Inflammatory macrophage treated with lipopolysaccharide for 4 hours (primary cell): ENCODE results near the gene GAPDH.
"Not testable (repeated sequence)": the region's sequence is repeated elsewhere in the genome, so short reads cannot be mapped to it uniquely, and the experiment has no call there.

Experiments used
- DNase-seq: peaks from one replicate; pipeline ENCODE4 v3.0.0-alpha.2; 2020

GAPDH gene

DNA sequence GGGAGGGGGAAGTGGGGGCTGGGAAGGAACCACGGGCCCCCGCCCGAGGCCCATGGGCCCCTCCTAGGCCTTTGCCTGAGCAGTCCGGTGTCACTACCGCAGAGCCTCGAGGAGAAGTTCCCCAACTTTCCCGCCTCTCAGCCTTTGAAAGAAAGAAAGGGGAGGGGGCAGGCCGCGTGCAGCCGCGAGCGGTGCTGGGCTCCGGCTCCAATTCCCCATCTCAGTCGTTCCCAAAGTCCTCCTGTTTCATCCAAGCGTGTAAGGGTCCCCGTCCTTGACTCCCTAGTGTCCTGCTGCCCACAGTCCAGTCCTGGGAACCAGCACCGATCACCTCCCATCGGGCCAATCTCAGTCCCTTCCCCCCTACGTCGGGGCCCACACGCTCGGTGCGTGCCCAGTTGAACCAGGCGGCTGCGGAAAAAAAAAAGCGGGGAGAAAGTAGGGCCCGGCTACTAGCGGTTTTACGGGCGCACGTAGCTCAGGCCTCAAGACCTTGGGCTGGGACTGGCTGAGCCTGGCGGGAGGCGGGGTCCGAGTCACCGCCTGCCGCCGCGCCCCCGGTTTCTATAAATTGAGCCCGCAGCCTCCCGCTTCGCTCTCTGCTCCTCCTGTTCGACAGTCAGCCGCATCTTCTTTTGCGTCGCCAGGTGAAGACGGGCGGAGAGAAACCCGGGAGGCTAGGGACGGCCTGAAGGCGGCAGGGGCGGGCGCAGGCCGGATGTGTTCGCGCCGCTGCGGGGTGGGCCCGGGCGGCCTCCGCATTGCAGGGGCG lies at the start of gene GAPDH:
Gene GAPDH, plus strand, starts transcription at position 595 of the 772 bp plus-strand sequence. CDS start 316 bp downstream, outside the sequence.
- DNase-seq, result peak; percentile 96

DNA sequence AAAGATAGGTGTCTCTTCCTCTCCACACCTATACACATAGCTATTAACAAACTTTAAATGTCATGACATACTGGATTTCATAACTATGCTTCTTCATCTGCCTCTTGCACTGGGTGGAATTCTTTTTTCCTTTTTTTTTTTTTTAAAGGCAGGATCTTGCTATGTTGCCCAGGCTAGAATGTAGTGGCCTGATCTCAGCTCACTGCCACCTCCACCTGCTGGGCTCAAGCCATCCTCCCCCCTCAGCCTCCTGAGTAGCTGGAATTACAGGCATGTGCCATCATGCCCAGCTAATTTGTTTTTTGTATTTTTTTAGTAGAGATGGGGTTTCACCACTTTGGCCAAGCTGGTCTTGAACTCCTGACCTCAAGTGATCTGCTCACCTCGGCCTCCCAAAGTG lies 46.1 kb upstream of the GAPDH start:
- no peak for DNase-seq

DNA sequence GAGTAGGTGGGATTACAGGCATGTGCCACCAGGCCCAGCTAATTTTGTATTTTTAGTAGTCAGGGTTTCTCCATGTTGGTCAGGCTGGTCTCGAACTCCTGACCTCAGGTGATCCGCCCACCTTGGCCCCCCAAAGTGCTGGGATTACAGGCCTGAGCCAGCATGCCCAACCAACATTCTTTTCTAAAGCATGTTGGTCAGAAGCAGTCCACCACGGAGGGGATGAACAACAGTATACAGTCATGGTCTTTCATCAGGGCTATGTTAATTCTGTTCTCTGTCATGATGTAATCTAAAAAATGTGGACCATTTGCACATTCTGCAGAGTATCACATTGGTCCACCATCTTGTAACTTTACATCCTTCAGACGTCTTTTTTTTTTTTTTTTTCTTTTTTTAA lies 44.9 kb upstream of the GAPDH start:
- DNase-seq, result no peak

DNA sequence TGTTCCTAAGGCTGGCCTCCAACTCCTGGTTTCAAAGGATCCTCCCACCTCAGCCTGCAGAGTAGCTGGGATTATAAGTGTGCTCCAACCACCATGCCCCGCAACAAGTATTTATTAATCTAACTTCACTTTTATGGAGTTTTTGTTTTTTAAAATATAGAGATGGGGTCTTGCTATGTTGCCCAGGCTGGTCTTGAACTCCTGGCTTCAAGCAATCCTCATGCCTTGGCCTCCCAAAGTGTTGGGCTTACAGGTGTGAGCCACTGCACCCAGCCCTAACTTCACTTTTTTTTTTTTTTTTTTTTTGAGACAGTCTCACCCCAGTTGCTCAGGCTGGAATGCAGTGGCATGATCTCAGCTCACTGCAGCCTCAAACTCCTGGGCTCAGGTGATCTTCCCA lies 43.6 kb upstream of the GAPDH start:
- not testable (repeated sequence) for DNase-seq

DNA sequence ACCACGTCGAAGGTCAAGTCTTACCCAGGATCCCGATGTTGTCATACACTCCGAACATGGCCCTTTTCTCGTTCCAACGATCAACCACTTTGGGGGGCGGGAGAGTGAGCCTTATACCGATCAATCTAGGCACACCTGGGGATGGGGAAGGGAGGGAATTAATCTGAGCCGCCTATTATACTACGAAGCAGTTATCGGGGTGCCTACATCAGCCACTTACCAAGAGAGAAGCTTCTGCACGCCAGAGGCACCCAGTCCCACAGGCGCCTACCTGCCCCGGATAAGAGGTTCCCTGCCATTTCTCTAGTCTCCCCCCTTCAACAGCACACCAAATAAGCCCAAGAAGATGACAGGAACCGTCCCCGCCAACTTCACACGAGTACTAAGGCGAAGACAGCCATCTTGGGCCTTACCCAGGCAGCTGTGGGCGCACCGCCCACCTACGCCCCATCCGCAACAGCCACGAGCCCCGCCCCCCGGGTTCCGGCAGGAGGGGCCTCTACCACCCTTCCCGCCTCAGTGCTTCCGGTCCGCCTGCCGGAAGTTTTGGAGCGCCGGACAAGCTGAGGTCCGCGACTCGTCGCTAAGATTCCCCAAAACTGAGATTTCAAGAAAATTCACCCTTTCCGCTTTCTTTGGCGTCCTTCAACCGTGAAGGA lies 41.4 kb upstream of the GAPDH start, which contains the start of gene MRPL51:
Gene MRPL51, minus strand, starts transcription at position 425 of the 659 bp plus-strand sequence. Its CDS starts 126 bp downstream, at position 299.
- DNase-seq, result peak; percentile 97

DNA sequence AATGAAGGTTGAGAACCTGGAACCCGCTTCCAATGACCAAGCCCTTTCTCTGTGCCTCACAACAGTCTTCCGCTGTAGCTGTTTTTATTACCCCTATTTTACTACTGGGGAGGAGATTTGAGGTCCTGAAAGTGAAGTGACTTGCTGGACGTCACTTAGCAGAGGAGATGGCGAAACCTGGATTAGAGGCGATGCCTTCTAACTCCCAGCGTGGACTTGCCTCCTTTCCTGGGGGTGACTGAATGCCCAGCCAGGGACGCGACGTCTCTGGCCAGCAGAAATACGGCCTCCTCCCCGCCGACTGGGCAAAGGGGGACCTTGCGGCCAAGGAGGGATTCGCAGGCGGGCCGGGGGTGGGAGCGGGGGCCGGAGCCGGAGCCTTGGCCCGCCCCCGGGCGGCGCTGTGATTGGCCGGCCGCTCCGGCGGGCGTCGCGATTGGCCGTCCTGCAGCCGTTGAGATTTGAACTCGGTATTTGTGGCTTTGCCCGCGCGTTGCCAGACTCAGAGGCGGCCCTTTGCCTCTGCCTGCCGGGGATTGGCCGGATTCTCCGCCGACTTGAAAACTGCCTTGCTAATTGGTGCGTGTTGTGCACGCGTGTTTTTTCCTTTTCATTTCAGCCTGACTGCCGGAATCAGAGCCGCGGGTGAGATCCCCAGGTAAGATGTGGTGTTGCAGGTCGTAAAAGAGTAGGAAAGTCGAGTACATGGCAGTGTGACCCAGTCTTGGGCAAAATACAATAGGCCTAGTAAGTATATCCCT lies 40.6 kb upstream of the GAPDH start, which contains the start of gene NCAPD2:
Gene NCAPD2, plus strand, starts transcription at position 606 of the 761 bp plus-strand sequence. CDS start 997 bp downstream, outside the sequence.
- DNase-seq, result peak; percentile 97

DNA sequence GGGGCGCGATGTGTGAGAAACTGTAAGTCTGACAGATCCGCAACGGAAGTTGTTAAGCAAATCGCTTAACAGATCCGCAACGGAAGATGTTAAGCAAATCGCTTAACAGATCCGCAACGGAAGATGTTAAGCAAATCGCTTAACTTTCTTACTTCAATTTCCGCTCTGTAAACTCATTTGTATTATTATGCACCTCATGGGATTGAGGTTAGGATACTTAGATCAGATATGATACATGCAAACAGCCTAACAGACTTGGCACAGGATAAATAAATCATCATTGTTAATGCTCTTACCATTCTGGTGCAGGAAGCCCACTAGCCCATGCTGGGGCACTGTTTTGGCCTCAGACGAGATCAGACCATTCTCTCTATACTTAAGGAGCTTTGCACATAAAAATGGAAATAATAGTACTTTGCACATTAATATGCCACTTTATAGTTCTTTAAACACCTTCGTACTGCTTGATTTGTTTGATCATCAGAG lies 40.0 kb upstream of the GAPDH start:
- DNase-seq, result no peak

DNA sequence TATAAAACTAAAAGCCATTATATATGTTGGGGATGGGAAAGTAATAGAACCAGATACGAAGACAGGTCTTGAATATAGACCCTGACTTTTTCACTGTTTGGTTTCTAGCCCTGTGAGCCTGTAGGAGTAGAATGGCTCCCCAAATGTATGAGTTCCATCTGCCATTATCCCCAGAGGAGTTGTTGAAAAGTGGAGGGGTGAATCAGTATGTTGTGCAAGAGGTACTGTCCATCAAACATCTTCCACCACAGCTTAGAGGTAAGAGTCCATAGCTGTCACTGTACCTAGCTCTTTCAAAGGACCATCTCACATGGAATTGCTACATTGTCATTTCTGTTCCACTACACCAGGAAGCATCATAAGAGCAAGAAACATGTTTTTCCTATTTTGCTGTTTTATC lies 39.3 kb upstream of the GAPDH start:
- DNase-seq, result no peak

DNA sequence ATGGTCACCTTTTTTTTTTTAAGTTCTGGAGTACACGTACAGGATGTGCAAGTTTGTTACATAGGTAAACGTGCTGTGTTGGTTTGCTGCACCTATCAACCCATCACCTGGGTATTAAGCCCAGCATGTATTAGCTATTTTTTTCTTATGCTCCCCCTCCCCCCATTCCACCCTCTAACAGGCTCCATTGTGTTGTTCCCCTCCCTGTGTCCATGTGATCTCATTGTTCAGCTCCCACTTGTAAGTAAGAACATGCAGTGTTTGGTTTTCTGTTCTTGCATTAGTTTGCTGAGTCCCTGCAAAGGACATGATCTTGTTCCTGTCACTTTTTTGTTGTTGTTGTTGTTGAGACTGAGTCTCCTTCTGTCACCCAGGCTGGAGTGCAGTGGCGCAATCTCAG lies 37.0 kb upstream of the GAPDH start:
- DNase-seq, result not testable (repeated sequence)

DNA sequence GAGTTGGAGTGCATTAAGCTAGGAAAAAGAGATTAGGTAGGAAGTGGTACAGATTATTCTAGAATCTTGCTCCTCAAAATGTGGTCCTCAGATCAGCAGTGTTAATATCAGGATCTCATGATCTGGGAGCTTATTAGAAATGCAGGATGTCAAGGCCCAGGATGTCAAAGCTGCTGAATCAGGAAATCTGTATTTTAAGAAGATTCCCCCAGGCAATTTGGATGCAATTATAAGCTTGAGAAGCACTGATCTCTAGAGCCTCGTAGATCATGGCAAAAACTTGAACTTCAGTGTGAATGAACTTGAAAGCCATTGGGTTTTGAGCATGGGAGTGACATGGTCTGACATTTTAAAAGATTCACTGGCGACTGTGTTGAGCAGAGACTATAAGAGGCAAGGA lies 33.9 kb upstream of the GAPDH start:
- no peak for DNase-seq

DNA sequence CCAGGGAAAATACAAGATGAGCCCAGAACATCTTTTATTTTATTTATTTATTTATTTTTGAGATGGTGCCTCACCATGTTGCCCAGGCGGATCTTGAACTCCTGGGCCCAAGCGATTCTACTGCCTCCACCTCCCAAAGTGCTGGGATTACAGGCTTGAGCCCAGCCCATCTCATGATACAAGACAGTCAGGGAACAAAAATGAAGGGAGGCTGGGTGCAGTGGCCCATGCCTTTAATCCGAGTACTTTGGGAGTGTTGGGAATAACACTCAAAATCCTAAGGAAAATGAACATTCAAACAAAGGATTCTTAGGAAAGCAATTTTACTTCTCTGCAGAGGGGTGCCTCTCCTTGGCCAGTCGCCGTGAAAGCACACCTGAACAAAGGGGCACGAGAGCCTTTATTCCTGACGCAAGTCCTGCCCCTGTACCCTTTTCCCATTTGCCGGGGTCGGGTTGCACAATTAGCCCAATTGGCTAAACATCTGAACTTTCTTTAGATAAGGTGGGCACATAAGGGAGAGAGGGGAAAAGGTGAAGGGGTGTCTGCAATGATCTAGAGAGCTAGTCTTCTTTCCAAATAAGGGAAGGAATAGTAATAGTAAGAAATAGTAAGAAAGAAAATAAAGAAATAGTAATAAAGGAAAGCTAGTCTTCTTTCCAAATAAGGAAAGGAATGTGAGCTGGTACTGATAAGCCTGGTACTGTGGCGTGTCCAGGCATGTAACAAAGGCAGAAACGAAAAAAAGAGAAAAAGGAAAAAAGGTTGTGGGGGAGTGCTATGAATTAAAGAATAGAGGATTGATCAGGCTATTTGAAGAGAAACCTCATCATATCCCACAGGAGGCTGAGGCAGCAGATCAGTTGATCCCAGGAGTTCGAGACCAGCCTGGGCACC lies 27.0 kb upstream of the GAPDH start:
- no peak for DNase-seq

DNA sequence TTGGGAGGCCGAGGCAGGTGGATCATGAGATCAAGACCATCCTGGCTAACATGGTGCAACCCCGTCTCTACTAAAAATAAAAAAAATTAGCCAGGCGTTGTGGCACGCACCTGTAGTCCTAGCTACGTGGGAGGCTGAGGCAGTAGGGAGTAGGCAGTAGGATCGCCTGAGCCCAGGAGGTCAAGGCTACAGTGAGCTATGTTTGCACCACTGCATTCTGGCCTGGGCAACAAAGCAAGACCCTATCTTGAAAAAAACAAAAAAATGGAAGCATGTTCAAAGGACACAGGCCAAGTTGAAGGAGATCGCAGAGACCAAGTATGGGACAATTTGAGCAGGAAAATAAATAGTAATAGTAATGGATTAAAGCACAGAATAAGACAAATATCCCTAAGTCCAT lies 26.2 kb upstream of the GAPDH start:
- DNase-seq, result no peak

DNA sequence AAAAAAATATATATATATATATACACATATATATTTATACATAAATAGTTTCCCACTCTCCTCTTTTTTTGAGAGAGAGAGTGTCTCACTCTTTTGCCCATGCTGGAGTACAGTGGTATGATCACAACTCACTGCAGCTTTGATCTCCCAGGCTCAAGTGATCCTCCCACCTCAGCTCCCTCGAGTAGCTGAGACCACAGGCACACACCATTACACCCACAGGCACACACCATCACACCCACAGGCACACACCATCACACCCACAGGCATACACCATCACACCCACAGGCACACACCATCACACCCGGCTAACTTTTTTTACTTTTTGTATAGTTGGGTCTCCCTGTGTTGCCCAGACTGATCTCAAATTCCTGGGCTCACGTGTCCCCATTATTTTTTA lies 14.1 kb upstream of the GAPDH start:
- no peak for DNase-seq

DNA sequence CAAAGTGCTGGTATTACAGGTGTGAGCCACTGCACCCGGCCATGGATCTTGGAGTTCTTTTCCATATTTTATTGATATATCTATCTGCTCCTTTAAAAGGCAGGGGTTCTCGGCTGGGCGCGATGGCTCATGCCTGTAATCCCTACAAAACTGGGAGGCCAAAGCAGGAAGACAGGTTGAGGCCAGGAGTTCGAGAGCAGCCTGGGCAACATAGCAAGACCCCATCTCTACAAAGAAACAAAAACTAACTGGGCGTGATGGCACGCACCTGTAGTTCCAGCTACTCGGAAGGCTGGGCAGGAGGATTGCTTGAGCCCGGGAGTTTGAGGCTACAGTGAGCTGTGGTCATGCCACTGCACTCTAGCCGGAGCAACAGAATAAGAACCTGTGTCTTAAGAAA lies 12.1 kb upstream of the GAPDH start:
- DNase-seq, result no peak

DNA sequence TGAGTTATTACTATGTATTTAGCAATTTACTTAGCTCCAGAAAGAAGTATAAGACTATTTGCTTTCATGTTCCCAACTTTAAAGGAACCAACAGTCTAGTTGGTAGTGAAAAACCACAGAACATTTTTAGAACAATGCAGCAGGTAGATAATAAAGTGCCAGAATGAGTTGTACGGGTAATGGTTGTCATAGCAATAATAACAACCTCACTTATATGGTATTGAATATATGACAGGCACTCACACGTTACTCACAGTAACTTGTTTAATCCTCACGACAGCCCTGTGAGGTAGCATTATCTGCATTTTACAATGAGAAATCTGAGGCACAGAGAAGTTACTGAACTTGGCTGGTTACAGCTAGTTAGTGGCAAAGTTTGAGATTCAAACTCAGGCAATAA lies 10.6 kb upstream of the GAPDH start:
- no peak for DNase-seq

DNA sequence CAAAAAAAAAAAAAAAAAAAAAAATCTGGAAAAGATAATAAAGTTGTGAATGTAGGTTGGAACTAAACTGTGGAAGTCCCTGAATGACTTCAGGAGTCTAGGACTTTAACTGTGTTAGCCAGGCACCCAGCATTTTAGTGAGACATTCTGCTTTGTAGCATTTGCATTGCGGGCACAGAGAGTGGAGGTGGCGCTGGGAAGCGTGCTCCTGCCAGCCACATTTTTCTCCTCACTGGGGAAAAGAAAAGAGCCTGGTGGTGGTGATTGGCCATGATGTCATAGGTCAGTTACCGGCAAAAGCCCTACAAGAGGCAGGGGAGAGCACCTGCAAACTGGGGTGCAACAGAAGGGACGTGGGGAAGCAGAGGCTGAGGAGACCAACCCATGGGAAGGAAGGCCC lies 9.7 kb upstream of the GAPDH start:
- DNase-seq, result no peak

DNA sequence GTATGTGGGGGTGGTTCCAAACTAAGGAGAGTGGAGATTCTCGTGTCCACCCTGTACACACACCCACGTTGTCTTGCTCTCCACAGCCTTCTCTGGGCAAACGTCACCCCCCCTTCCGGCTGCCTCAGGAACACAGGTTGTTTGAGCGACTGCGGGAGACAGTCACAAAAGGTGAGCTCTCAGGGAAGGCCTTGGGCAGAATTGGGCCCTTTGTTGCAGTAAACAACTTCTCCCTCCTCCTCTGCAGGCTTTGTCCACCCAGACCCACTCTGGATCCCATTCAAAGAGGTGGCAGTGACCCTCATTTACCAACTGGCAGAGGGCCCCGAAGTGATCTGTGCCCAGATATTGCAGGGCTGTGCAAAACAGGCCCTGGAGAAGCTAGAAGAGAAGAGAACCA lies 8.1 kb upstream of the GAPDH start:
- DNase-seq, result no peak

DNA sequence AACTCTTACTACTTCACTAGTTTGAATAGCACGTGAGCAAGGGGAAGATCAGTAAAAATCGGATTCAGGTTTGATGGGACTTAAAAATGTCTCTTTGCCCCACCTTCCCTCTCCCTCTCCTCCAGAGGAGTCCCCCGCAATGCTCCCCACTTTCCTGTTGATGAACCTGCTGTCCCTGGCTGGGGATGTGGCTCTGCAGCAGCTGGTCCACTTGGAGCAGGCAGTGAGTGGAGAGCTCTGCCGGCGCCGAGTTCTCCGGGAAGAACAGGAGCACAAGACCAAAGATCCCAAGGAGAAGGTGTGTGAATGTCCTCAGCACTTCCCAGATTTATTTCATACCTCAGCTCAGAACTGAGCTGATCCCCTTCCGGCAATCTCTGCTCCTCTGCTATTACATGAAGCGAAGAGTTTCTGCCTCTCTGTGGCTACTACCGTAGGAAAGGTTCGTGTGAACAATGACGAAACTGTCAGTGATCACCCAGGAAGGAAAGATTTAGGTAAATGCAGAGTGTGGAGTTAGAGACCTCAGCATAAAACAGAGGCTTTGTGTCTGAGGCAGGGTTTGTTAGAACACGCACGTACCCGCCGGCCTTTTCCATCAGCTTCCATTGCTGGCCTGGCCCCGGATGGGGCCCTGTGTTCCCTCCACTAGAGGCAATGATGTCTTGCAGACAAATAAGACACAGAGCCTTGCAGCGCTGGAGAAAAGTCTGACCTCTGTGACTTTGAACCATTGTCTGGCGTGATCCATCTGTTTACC lies 7.4 kb upstream of the GAPDH start:
- DNase-seq, result no peak

DNA sequence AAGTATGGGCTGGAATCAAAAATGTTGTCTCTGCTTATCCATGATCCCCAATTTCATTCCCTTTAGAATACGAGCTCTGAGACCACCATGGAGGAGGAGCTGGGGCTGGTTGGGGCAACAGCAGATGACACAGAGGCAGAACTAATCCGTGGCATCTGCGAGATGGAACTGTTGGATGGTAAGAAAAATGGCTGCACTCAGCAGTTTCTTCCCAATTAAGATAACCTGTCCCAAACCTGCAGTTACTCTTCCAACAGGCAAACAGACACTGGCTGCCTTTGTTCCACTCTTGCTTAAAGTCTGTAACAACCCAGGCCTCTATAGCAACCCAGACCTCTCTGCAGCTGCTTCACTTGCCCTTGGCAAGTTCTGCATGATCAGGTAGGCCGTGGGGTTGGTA lies 6.6 kb upstream of the GAPDH start:
- DNase-seq, result no peak

DNA sequence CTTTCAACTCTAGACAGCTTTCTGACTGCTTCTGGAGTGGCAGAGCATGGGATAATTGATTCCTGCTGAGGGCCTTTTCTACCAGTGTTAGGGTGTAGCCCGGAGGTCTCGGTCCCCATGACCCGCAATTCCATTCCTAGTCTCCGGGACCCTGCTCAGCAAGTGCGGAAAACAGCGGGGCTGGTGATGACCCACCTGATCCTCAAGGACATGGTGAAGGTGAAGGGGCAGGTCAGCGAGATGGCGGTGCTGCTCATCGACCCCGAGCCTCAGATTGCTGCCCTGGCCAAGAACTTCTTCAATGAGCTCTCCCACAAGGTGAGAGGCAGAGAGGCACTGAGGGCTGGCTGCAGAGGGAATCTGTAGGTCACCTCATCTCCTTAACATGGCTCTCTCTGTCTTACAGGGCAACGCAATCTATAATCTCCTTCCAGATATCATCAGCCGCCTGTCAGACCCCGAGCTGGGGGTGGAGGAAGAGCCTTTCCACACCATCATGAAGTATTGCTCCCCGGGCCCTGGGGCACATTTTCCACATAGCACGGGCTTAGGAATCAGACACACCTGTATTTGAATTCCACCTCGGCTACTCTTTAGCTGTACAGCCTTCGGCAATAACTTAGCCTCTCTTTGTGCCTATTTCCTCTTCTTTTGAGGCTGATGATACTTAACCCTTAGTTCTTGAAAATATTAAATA lies 5.6 kb upstream of the GAPDH start:
- no peak for DNase-seq

DNA sequence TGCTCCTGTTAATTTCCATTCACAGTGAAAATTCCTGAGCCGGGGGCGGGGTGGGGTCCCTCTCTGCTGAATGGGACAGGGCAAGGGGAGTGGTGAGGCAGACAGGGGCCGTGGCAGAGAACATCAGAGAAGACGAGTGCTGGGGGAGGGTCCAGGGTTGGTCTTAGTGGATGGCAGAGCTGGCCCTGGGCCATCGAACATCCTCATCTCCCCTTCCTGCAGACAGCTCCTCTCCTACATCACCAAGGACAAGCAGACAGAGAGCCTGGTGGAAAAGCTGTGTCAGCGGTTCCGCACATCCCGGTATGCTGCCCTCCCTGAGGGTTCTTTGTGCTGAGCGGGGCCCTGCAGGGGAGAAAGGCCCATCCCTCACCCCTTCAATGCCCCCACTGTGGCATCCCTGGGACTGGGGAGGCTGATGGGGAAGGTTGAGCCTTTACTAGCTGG lies 5.0 kb upstream of the GAPDH start:
- DNase-seq, result no peak
